ENCODE results near the gene SRMS. TPM values are rescaled to one million over a fixed set of nuclear protein-coding genes. Genes with fewer than 3 reads are reported as not detected.

The SRMS gene
- total and polyA plus RNA-seq, 2 of the 13 experiments (the other 11 are each of a cell fraction or from before 2014, with no cell fraction given): not detected

- TF ChIP-seq ZNF800 (CRISPR knock-in tag; IDR thresholded peaks at IDR 0.05) (peak; percentile 83; the same call in 1 of the 2 replicates), ZNF558 (CRISPR knock-in tag; IDR thresholded peaks at IDR 0.05; ENCODE audit: borderline replicate concordance) (peak; percentile 51; the same call in 1 of the 2 replicates), ZNF44 (CRISPR knock-in tag; IDR thresholded peaks at IDR 0.05) (no peak), ZNF652 (CRISPR knock-in tag; IDR thresholded peaks at IDR 0.05; ENCODE audit: borderline replicate concordance, low read depth) (no peak), ZNF546 (CRISPR knock-in tag; conservative IDR thresholded peaks at IDR 0.05) (no peak), GABPB1 (CRISPR knock-in tag; IDR thresholded peaks at IDR 0.05) (peak; percentile 51), SMAD1 (CRISPR knock-in tag; IDR thresholded peaks at IDR 0.05; ENCODE audit: borderline replicate concordance, low read depth) (0 out of 2 replicates have a peak, but pooled peaks have one; percentile 8), HNF4A (CRISPR knock-in tag; IDR thresholded peaks at IDR 0.05) (peak; percentile 24; the same call in 1 of the 2 replicates), MXD1 (CRISPR knock-in tag; IDR thresholded peaks at IDR 0.05) (peak; percentile 87; the same call in 1 of the 2 replicates), CBX5 (CRISPR knock-in tag; IDR thresholded peaks at IDR 0.05; ENCODE audit: borderline replicate concordance) (no peak), NR2F1 (CRISPR knock-in tag; IDR thresholded peaks at IDR 0.05) (no peak), FOXK1 (CRISPR knock-in tag; IDR thresholded peaks at IDR 0.05; ENCODE audit: borderline replicate concordance, low read depth) (0 out of 2 replicates have a peak, but pooled peaks have one; percentile 19), ZBTB20 (CRISPR knock-in tag; IDR thresholded peaks at IDR 0.05; ENCODE audit: borderline replicate concordance, low read depth) (no peak), MTERF4 (CRISPR knock-in tag; IDR thresholded peaks at IDR 0.05) (no peak), BHLHE40 (IDR thresholded peaks at IDR 0.05; ENCODE audit: low read length) (peak; percentile 39; the same call in 1 of the 2 replicates), DR1 (CRISPR knock-in tag; IDR thresholded peaks at IDR 0.05) (peak; percentile 32; the same call in 1 of the 2 replicates), KLF9 (CRISPR knock-in tag; IDR thresholded peaks at IDR 0.05; ENCODE audit: low read depth) (no peak), AGO1 (IDR thresholded peaks at IDR 0.05; ENCODE audit: low read depth, low read length, poor library complexity, severe bottlenecking) (no peak), NFKB2 (CRISPR knock-in tag; IDR thresholded peaks at IDR 0.05; ENCODE audit: borderline replicate concordance) (peak; percentile 85; the same call in 1 of the 2 replicates), ZNF790 (CRISPR knock-in tag; IDR thresholded peaks at IDR 0.05; ENCODE audit: borderline replicate concordance) (no peak), ZNF615 (CRISPR knock-in tag; IDR thresholded peaks at IDR 0.05; ENCODE audit: borderline replicate concordance) (no peak), BCL3 (CRISPR knock-in tag; IDR thresholded peaks at IDR 0.05) (no peak), MYC (CRISPR knock-in tag; IDR thresholded peaks at IDR 0.05; ENCODE audit: borderline replicate concordance) (peak; percentile 69; the same call in 1 of the 2 replicates), ZNF891 (CRISPR knock-in tag; IDR thresholded peaks at IDR 0.05) (peak; percentile 48; the same call in 1 of the 2 replicates)
Observed at GRCh38 chr20:63577317-63577894, 29.9 kb upstream of the SRMS start (continued).
